ENCODE results near the gene LUC7L2. TPM values are rescaled to one million over a fixed set of nuclear protein-coding genes. Genes with fewer than 3 reads are reported as not detected.
"Not testable (repeated sequence)": the region's sequence is repeated elsewhere in the genome, so short reads cannot be mapped to it uniquely, and the experiment has no call there.

The LUC7L2 gene
- total RNA-seq, 1 donor from 2014 or later: 83.4 TPM

GRCh38 chr7:139397192-139397591 lies 37.5 kb downstream of the LUC7L2 start:
- H3K27me3 Mint-ChIP-seq (ENCODE audit: unreplicated experiment): no peaks in the 10 kb centered on the region
- TF ChIP-seq CTCF (IDR thresholded peaks at IDR 0.05; ENCODE audit: partially characterized antibody, unreplicated experiment): no peak
- H3K9me3 Mint-ChIP-seq (ENCODE audit: unreplicated experiment): no peaks in the 10 kb centered on the region
- no peaks in the 10 kb centered on the region for H3K4me1 Mint-ChIP-seq (ENCODE audit: low read depth, unreplicated experiment)
- DNase-seq: no peak
- H3K27ac Mint-ChIP-seq (ENCODE audit: unreplicated experiment): no peak overlapping the region
- H3K36me3 Mint-ChIP-seq (ENCODE audit: unreplicated experiment): no peaks in the 10 kb centered on the region
- H3K4me3 Mint-ChIP-seq (ENCODE audit: unreplicated experiment): no peak overlapping the region

GRCh38 chr7:139403601-139404000 lies 43.9 kb downstream of the LUC7L2 start:
- DNase-seq: no peak
- H3K4me3 Mint-ChIP-seq (ENCODE audit: unreplicated experiment): no peak overlapping the region
- H3K36me3 Mint-ChIP-seq (ENCODE audit: unreplicated experiment): no peaks in the 10 kb centered on the region
- no peak for TF ChIP-seq CTCF (IDR thresholded peaks at IDR 0.05; ENCODE audit: partially characterized antibody, unreplicated experiment)
- no peak overlapping the region for H3K27ac Mint-ChIP-seq (ENCODE audit: unreplicated experiment)
- no peaks in the 10 kb centered on the region for H3K9me3 Mint-ChIP-seq (ENCODE audit: unreplicated experiment)
- H3K27me3 Mint-ChIP-seq (ENCODE audit: unreplicated experiment): no peaks in the 10 kb centered on the region
- H3K4me1 Mint-ChIP-seq (ENCODE audit: low read depth, unreplicated experiment): no peaks in the 10 kb centered on the region

- H3K36me3 Mint-ChIP-seq (ENCODE audit: unreplicated experiment): no peaks in the 10 kb centered on the region
- no peak for TF ChIP-seq CTCF (IDR thresholded peaks at IDR 0.05; ENCODE audit: partially characterized antibody, unreplicated experiment)
- H3K4me1 Mint-ChIP-seq (ENCODE audit: low read depth, unreplicated experiment): no peaks in the 10 kb centered on the region
Measured at GRCh38 chr7:139407555-139407954, 47.9 kb downstream of the LUC7L2 start.

GRCh38 chr7:139414743-139415402 lies 55.2 kb downstream of the LUC7L2 start:
- H3K9me3 Mint-ChIP-seq (ENCODE audit: unreplicated experiment); H3K4me3 Mint-ChIP-seq (ENCODE audit: unreplicated experiment); H3K36me3 Mint-ChIP-seq (ENCODE audit: unreplicated experiment); DNase-seq; H3K27ac Mint-ChIP-seq (ENCODE audit: unreplicated experiment); H3K4me1 Mint-ChIP-seq (ENCODE audit: low read depth, unreplicated experiment); H3K27me3 Mint-ChIP-seq (ENCODE audit: unreplicated experiment): not testable (repeated sequence)

More at GRCh38 chr7:139407555-139407954, 47.9 kb downstream of the LUC7L2 start:
- H3K27me3 Mint-ChIP-seq (ENCODE audit: unreplicated experiment): no peaks in the 10 kb centered on the region
- DNase-seq: no peak
- no peak overlapping the region for H3K4me3 Mint-ChIP-seq (ENCODE audit: unreplicated experiment)
- H3K27ac Mint-ChIP-seq (ENCODE audit: unreplicated experiment): no peak overlapping the region
- H3K9me3 Mint-ChIP-seq (ENCODE audit: unreplicated experiment): no peaks in the 10 kb centered on the region

GRCh38 chr7:139416405-139416804 lies 56.7 kb downstream of the LUC7L2 start:
- no peak for TF ChIP-seq CTCF (IDR thresholded peaks at IDR 0.05; ENCODE audit: partially characterized antibody, unreplicated experiment)
- Mint-ChIP-seq H3K9me3 (ENCODE audit: unreplicated experiment) (no peaks in the 10 kb centered on the region), H3K27me3 (ENCODE audit: unreplicated experiment) (no peaks in the 10 kb centered on the region), H3K27ac (ENCODE audit: unreplicated experiment) (no peak overlapping the region), H3K36me3 (ENCODE audit: unreplicated experiment) (no peaks in the 10 kb centered on the region), H3K4me1 (ENCODE audit: low read depth, unreplicated experiment) (no peaks in the 10 kb centered on the region), H3K4me3 (ENCODE audit: unreplicated experiment) (no peak overlapping the region)
- DNase-seq: no peak
